ENCODE measurements around the gene PXMP2. TPM values are rescaled to one million over a fixed set of nuclear protein-coding genes. Genes with fewer than 3 reads are reported as not detected.

The PXMP2 gene
- total and polyA plus RNA-seq, 9 donors: 12.4 to 45.0 (median 27.4) TPM

- Histone ChIP-seq H3K36me3 (no peaks in the 10 kb centered on the region), H3K4me1 (ENCODE audit: insufficient read depth) (no peaks in the 10 kb centered on the region), H3K27me3 (no peaks in the 10 kb centered on the region), H3K9me3 (no peaks in the 10 kb centered on the region), H3K4me3 (no peak overlapping the region), H3K27ac (no peak overlapping the region)
- 82 to 85% (median 83%) methylated on average over 17 of the region's 17 CpGs for WGBS, 3 donors
- DNase-seq: no peak
- TF ChIP-seq EP300 (IDR thresholded peaks at IDR 0.05) (no peak), CTCF (IDR thresholded peaks at IDR 0.05) (no peak), POLR2A (IDR thresholded peaks at IDR 0.05) (no peak)
- intact Hi-C loops (cut with DNase I): no loop called here
Measured at GRCh38 chr12:132717011-132717410, 29.6 kb downstream of the PXMP2 start.

GRCh38 chr12:132717531-132718387, 30.4 kb downstream of the PXMP2 start:
- Histone ChIP-seq H3K36me3 (no peaks in the 10 kb centered on the region), H3K4me1 (ENCODE audit: insufficient read depth) (no peaks in the 10 kb centered on the region), H3K9me3 (no peaks in the 10 kb centered on the region), H3K4me3 (no peak overlapping the region), H3K27me3 (no peaks in the 10 kb centered on the region), H3K27ac (no peak overlapping the region)
- intact Hi-C loops (cut with DNase I): no loop called here
- TF ChIP-seq POLR2A (IDR thresholded peaks at IDR 0.05) (no peak), CTCF (IDR thresholded peaks at IDR 0.05) (no peak), EP300 (IDR thresholded peaks at IDR 0.05) (no peak)
- no peak for DNase-seq
- WGBS, 3 donors: 90 to 94% (median 91%) methylated on average over 58 to 61 of the region's 61 CpGs

GRCh38 chr12:132718644-132719043, 31.3 kb downstream of the PXMP2 start:
- TF ChIP-seq CTCF (IDR thresholded peaks at IDR 0.05): no peak
- TF ChIP-seq EP300 (IDR thresholded peaks at IDR 0.05): no peak
- intact Hi-C loops (cut with DNase I): no loop called here
- Histone ChIP-seq H3K36me3 (no peaks in the 10 kb centered on the region), H3K27ac (no peak overlapping the region), H3K4me1 (ENCODE audit: insufficient read depth) (no peaks in the 10 kb centered on the region), H3K9me3 (no peaks in the 10 kb centered on the region), H3K27me3 (no peaks in the 10 kb centered on the region), H3K4me3 (no peak overlapping the region)
- 74 to 86% (median 78%) methylated on average over 20 to 21 of the region's 21 CpGs for WGBS, 3 donors
- no peak for DNase-seq

GRCh38 chr12:132719141-132719953, 32.0 kb downstream of the PXMP2 start:
- intact Hi-C loops (cut with DNase I): no loop called here
- Histone ChIP-seq H3K4me1 (ENCODE audit: insufficient read depth) (no peaks in the 10 kb centered on the region), H3K36me3 (no peaks in the 10 kb centered on the region), H3K4me3 (no peak overlapping the region), H3K27me3 (no peaks in the 10 kb centered on the region), H3K9me3 (no peaks in the 10 kb centered on the region), H3K27ac (no peak overlapping the region)
- 88 to 90% (median 88%) methylated on average over 31 of the region's 31 CpGs for WGBS, 3 donors
- DNase-seq: no peak
- TF ChIP-seq EP300 (IDR thresholded peaks at IDR 0.05) (no peak), POLR2A (IDR thresholded peaks at IDR 0.05) (no peak), CTCF (IDR thresholded peaks at IDR 0.05) (no peak)
